ENCODE measurements around the gene PLCB2. TPM values are rescaled to one million over a fixed set of nuclear protein-coding genes. Genes with fewer than 3 reads are reported as not detected.

PLCB2 gene
- total and polyA plus RNA-seq, 8 donors, result 3.5 to 12.5 (median 5.5) TPM

Other genes with a start within 250 kb of the PLCB2 start
- 10 to 100 TPM in 3 of 5 donors, 1 to 10 TPM in 2; 2.2 to 11.7 (median 10.7) TPM for gene BMF, start 199.1 kb downstream of the PLCB2 start, total RNA-seq
- 1 to 10 TPM; 3.8 to 6.5 (median 5.1) TPM for gene BMF, start 199.1 kb downstream of the PLCB2 start, polyA plus RNA-seq
- gene BUB1B, start 146.9 kb downstream of the PLCB2 start, total RNA-seq, result 10 to 100 TPM in 1 of 5 donors, 1 to 10 TPM in 4; 1.8 to 25.0 (median 4.6) TPM
- 1 to 10 TPM; 1.6 to 5.6 (median 2.6) TPM for gene BUB1B, start 146.9 kb downstream of the PLCB2 start, polyA plus RNA-seq
- gene PAK6, start 68.9 kb downstream of the PLCB2 start, total RNA-seq, result 10 to 100 TPM in 3 of 5 donors, 1 to 10 TPM in 1, under 1 TPM in 1; under 0.01 to 91.9 (median 16.3) TPM
- 1 to 10 TPM; 1.8 to 7.7 (median 4.7) TPM for gene PAK6, start 68.9 kb downstream of the PLCB2 start, polyA plus RNA-seq
- gene ANKRD63, start 24.9 kb downstream of the PLCB2 start, total RNA-seq, result under 1 TPM in 1 of 5 donors, not detected in 4; 0.37 TPM
- gene ANKRD63, start 24.9 kb downstream of the PLCB2 start, polyA plus RNA-seq, result not detected
- gene INAFM2, start 15.8 kb upstream of the PLCB2 start, total RNA-seq, result 10 to 100 TPM; 16.4 to 65.2 (median 21.6) TPM
- 10 to 100 TPM in 1 of 3 donors, 1 to 10 TPM in 2; 3.4 to 20.5 (median 8.8) TPM for gene INAFM2, start 15.8 kb upstream of the PLCB2 start, polyA plus RNA-seq
- 10 to 100 TPM in 4 of 5 donors, under 1 TPM in 1; 0.58 to 39.3 (median 21.1) TPM for gene CCDC9B, start 33.0 kb upstream of the PLCB2 start, total RNA-seq
- 1 to 10 TPM; 2.9 to 9.7 (median 8.2) TPM for gene CCDC9B, start 33.0 kb upstream of the PLCB2 start, polyA plus RNA-seq
- 1,000 to 10,000 TPM in 1 of 5 donors, 10 to 100 TPM in 2, 1 to 10 TPM in 1, not detected in 1; 4.7 to 1,748 (median 37.2) TPM for gene PHGR1, start 43.1 kb upstream of the PLCB2 start, total RNA-seq
- gene PHGR1, start 43.1 kb upstream of the PLCB2 start, polyA plus RNA-seq, result 1,000 to 10,000 TPM in 1 of 3 donors, 100 to 1,000 TPM in 2; 132 to 2,907 (median 156) TPM
- gene DISP2, start 50.3 kb upstream of the PLCB2 start, total RNA-seq, result 10 to 100 TPM in 1 of 5 donors, under 1 TPM in 3, not detected in 1; 0.29 to 10.1 (median 0.48) TPM
- 1 to 10 TPM in 1 of 3 donors, under 1 TPM in 2; 0.15 to 1.7 (median 0.93) TPM for gene DISP2, start 50.3 kb upstream of the PLCB2 start, polyA plus RNA-seq
- gene KNSTRN, start 74.8 kb upstream of the PLCB2 start, total RNA-seq, result 10 to 100 TPM in 3 of 5 donors, 1 to 10 TPM in 2; 4.0 to 15.6 (median 10.7) TPM
- 10 to 100 TPM; 13.9 to 16.3 (median 16.0) TPM for gene KNSTRN, start 74.8 kb upstream of the PLCB2 start, polyA plus RNA-seq
- gene IVD, start 97.9 kb upstream of the PLCB2 start, total RNA-seq, result 10 to 100 TPM; 40.9 to 78.1 (median 50.0) TPM
- 10 to 100 TPM; 26.7 to 45.1 (median 34.8) TPM for gene IVD, start 97.9 kb upstream of the PLCB2 start, polyA plus RNA-seq
- gene BAHD1, start 133.0 kb upstream of the PLCB2 start, total RNA-seq, result 10 to 100 TPM in 4 of 5 donors, 1 to 10 TPM in 1; 5.3 to 35.9 (median 16.7) TPM
- gene BAHD1, start 133.0 kb upstream of the PLCB2 start, polyA plus RNA-seq, result 1 to 10 TPM; 7.3 to 8.7 (median 7.5) TPM
- 10 to 100 TPM in 2 of 5 donors, 1 to 10 TPM in 3; 2.5 to 14.6 (median 5.4) TPM for gene CHST14, start 163.0 kb upstream of the PLCB2 start, total RNA-seq
- 1 to 10 TPM in 2 of 3 donors, under 1 TPM in 1; 0.92 to 7.4 (median 2.7) TPM for gene CHST14, start 163.0 kb upstream of the PLCB2 start, polyA plus RNA-seq